Measurements from ENCODE around the gene FBXO4.

The FBXO4 gene

GRCh38 chr5:41908374-41909079 is 16.6 kb upstream of the FBXO4 start:
- Histone ChIP-seq H3K36me3 (ENCODE audit: control insufficient read depth in 2 of 2, insufficient read depth in 1 of 2, low read length in 2 of 2) (peaks cover 62 to 73% of the 10 kb centered on the region in 2 experiments), H3K4me1 (ENCODE audit: control insufficient read depth, insufficient read depth, low read length) (peaks cover under 1% of the 10 kb centered on the region; the same call in 1 of the 2 replicates), H3K4me3 (ENCODE audit: low read depth, low read length) (no peak overlapping the region), H3K27ac (ENCODE audit: extremely low read depth, low read depth, low read length) (no peak overlapping the region), H3K9me3 (ENCODE audit: control insufficient read depth, insufficient read depth, low read depth, low read length) (no peaks in the 10 kb centered on the region)
- ChIA-PET CTCF (interaction anchor here (0.6 to 1.1 kb wide), 2 partner anchors 65 to 980 kb away, joined by 3 read pairs; no protein-coding TSS in a partner anchor), POLR2A (no interaction called here)
- no peak for TF ChIP-seq ZNF292 (tag by site-specific recombination; IDR thresholded peaks at IDR 0.05; ENCODE audit: borderline replicate concordance, low read depth)
- no peak for TF ChIP-seq ZSCAN16 (tag by site-specific recombination; IDR thresholded peaks at IDR 0.05)
- TF ChIP-seq PATZ1 (tag by site-specific recombination; IDR thresholded peaks at IDR 0.05) = no peak
- TF ChIP-seq ZNF391 (tag by site-specific recombination; IDR thresholded peaks at IDR 0.05; ENCODE audit: borderline replicate concordance, low read depth) = no peak
- no peak for TF ChIP-seq ZNF121 (tag by site-specific recombination; IDR thresholded peaks at IDR 0.05)
- TF ChIP-seq OSR2 (tag by site-specific recombination; IDR thresholded peaks at IDR 0.05) = no peak
- TF ChIP-seq SP3 (tag by site-specific recombination; IDR thresholded peaks at IDR 0.05) = no peak
- no peak for TF ChIP-seq EGR2 (tag by site-specific recombination; IDR thresholded peaks at IDR 0.05; ENCODE audit: low read depth)
- no peak for TF ChIP-seq ZSCAN5A (tag by site-specific recombination; IDR thresholded peaks at IDR 0.05)
- no peak for TF ChIP-seq ZNF560 (tag by site-specific recombination; IDR thresholded peaks at IDR 0.05; ENCODE audit: borderline replicate concordance)
- TF ChIP-seq ZNF529 (tag by site-specific recombination; IDR thresholded peaks at IDR 0.05; ENCODE audit: insufficient replicate concordance) = no peak
- no peak for TF ChIP-seq ZSCAN4 (tag by site-specific recombination; IDR thresholded peaks at IDR 0.05)
- TF ChIP-seq ZNF2 (tag by site-specific recombination; IDR thresholded peaks at IDR 0.05) = no peak

- Histone ChIP-seq H3K27ac (ENCODE audit: extremely low read depth, low read depth, low read length) (no peak overlapping the region), H3K36me3 (ENCODE audit: control insufficient read depth in 2 of 2, insufficient read depth in 1 of 2, low read length in 2 of 2) (peaks cover 80 to 86% of the 10 kb centered on the region in 2 experiments), H3K4me3 (ENCODE audit: low read depth, low read length) (no peak overlapping the region), H3K4me1 (ENCODE audit: control insufficient read depth, insufficient read depth, low read length) (no peaks in the 10 kb centered on the region), H3K9me3 (ENCODE audit: control insufficient read depth, insufficient read depth, low read depth, low read length) (no peaks in the 10 kb centered on the region)
- TF ChIP-seq ZNF18 (tag by site-specific recombination; IDR thresholded peaks at IDR 0.05) = no peak
- TF ChIP-seq ZNF660 (tag by site-specific recombination; IDR thresholded peaks at IDR 0.05) = no peak
- no peak for TF ChIP-seq ZNF513 (tag by site-specific recombination; IDR thresholded peaks at IDR 0.05)
- TF ChIP-seq ZNF19 (tag by site-specific recombination; IDR thresholded peaks at IDR 0.05; ENCODE audit: low read depth) = no peak
- TF ChIP-seq ZNF175 (tag by site-specific recombination; IDR thresholded peaks at IDR 0.05) = no peak
- no peak for TF ChIP-seq OSR2 (tag by site-specific recombination; IDR thresholded peaks at IDR 0.05)
- no peak for TF ChIP-seq ZNF132 (tag by site-specific recombination; IDR thresholded peaks at IDR 0.05; ENCODE audit: borderline replicate concordance)
- no peak for TF ChIP-seq EGR2 (tag by site-specific recombination; IDR thresholded peaks at IDR 0.05; ENCODE audit: low read depth)
- TF ChIP-seq ZNF571 (tag by site-specific recombination; IDR thresholded peaks at IDR 0.05) = no peak
- CTCF ChIA-PET = interaction anchor here (0.7 kb wide), 1 partner anchor 63 kb away, joined by 5 read pairs; no protein-coding TSS in a partner anchor
- POLR2A ChIA-PET = no interaction called here
Observed at GRCh38 chr5:41918105-41918504, 7.0 kb upstream of the FBXO4 start.

Measured in HEK293 (cell line).